Fibroblast of gingiva (primary cell): ENCODE results near the gene WNT7B.
"Not testable (repeated sequence)": the region's sequence is repeated elsewhere in the genome, so short reads cannot be mapped to it uniquely, and the experiment has no call there.

Experiments
- DNase-seq: peaks from one replicate; pipeline ENCODE4 v3.0.0-alpha.2; 2011; ENCODE audit warnings: low read depth

Gene WNT7B

DNA sequence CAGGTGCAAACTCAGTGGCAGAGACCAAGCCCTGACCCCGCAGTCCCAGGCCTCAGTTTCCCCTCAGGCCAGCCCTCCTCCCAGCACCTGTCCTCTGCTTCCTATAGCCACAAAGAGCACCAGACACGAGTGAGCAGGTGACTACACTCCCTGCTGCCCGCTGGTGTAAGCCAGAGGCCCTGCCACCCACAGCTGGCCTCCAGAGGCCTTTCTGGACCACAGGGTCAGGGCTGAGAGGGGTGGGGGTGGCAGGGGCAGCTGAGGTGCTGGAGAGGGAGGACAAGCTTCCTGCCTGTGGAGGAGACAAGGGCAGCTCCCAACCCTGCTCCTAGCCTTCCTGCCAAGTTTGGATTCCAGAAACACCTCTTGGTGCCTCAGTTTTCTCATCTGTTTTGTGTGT lies 31.3 kb upstream of the WNT7B start:
- no peak for DNase-seq

DNA sequence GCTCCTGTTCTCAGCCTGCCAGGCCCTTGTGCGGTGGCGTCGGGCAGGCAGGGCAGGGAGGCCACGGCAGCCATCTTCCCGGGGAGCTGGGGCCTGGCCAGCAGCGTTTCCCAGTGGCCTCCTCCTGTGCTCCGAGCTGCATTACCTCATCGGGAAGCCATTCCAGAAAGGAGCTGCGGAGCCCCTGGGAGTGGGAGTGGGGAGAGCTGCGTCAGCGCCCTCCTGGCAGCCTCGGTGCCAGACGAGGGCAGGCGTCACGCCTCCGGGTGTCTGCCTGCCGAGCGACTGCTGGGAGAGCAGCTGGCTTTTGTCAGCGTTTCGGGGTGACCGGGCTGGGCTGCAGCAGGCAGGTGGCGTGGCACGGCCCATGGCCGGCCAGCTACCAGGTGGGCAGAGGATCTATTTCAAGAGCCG lies 30.9 kb upstream of the WNT7B start:
- peak; percentile 91 for DNase-seq

DNA sequence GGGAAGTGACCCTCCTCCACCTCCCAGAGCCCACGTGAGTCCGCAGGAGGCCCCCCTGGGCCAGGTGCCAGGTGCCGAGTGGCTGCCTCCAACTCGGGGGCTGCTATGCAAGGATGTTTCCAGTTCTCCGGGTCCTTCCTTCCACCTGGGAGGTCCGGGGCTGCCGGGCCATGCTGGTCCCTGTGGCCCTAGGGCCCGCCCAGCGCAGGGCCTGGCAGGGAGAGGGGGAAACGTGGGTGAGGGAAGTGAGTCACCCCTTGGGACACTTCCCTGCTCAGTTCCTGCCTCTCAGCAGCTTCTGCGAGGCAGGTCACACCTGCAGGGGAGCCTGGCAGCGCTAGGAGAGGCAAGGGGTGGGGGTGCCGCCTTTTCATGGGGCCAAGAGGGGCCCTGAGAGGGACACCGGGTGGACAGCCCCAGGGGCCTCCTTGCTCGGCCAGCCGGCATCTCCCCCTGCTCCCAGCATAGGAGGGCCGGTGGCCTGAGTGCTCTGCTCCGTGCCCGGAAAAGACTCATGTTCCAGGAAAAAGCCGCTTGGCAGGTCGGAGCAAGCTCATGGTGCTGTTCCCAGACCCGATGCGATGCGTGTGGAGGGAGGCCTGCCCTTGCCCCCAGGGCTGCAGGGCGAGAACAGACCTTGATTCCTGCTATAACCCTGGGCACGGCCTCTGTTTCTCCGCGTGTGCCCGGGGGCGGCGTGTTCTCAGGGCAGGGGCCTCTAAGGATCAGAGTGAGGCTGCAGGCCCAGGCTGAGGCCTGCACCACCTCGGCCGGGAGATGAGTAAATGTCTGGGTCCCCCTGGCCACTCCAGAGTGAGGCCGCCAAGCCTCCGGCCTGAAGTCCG lies 30.3 kb upstream of the WNT7B start:
- DNase-seq: peak; percentile 73

DNA sequence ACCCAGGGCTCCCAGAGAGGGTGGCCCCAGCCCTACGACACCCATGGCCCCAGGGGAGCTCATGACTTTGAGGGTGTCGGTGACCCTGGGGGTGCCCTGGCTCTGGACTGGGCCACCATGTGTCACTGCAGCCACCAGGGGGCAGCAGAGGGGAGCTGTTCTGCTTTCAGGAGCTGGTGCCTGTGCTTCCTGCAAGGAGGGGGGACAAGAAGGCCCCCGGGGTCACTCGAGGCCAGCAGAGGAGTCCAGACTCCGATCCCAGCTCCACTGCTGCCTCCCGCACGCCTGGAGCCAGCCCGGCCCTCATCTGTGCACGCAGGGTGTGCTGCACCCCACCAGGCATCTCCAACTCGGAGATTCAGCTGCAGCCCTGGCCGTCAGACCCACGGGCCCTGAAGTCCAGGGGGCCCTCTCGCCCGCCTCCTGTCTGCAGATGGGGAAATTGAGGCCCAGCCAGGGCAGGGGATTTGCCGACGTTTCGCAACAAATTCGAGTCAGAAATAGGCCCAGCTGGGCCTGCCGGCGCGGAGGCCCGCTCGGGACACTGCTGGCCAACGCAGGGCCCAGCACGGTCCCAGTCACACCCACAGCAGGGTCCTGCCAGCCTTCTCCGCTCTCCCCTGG lies 29.5 kb upstream of the WNT7B start:
- peak; percentile 92 for DNase-seq

DNA sequence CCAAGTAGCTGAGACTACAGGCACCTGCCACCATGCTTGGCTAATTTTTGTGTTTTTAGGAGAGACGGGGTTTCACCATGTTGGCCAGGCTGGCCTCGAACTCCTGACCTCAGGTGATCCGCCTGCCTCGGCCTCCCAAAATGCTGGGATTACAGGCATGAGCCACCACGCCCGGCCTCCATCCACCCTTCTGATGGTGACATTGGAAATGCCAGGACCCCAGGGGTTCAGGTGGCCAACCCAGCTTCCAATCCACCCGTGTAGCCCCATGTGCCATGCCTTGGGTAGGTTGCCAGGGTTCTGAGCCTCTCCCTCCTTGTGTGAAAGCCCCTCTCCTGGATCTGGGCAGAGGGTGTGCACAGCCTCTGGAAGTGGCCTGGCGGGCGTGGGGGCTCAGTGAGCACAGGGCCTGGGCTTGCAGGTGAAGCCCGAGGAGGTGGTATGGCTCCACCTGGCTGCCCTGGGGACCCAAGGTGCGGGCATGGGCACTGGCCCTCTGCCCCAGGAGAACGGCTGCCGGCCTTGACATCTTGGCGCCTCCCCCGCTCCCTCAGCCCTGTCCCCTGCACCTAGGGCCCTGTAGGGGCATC lies 28.2 kb upstream of the WNT7B start:
- DNase-seq: not testable (repeated sequence)

DNA sequence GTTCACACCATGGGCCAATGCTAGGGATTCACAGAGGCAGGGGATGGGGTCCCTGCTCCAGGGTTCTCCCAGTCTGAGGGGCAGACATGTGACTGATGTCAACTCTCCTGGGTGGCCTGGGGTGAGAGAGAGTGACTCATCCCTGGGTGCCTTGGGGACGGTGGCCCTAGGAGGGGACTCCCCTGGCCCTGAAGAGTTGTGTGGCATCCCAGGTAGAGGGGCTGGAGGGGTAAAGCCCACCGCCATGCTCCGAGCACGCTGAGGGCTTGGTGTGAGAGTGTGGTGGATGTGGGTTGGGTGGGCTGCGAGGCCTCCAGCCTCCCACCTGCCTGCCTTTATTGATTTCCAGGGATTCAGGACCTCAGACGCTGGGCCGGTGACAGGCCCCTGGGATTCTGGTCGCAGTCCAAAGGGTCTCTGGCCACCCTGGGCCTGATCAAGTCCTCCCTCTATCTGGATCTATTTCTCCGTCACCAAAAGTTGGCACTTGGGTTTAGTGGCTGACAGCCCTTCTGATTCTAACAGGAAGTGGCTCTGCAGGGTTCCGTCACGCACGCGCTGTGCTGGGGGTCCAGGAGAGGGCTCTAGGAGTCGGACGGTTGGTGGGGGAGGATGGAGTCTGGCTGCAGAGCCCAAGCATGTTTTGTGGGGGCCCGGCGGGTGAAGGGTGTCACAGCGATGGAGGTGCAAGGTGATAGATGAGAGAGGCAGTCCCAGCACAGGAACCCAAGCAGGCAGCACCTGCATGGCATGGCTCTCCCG lies 27.3 kb upstream of the WNT7B start:
- no peak for DNase-seq

DNA sequence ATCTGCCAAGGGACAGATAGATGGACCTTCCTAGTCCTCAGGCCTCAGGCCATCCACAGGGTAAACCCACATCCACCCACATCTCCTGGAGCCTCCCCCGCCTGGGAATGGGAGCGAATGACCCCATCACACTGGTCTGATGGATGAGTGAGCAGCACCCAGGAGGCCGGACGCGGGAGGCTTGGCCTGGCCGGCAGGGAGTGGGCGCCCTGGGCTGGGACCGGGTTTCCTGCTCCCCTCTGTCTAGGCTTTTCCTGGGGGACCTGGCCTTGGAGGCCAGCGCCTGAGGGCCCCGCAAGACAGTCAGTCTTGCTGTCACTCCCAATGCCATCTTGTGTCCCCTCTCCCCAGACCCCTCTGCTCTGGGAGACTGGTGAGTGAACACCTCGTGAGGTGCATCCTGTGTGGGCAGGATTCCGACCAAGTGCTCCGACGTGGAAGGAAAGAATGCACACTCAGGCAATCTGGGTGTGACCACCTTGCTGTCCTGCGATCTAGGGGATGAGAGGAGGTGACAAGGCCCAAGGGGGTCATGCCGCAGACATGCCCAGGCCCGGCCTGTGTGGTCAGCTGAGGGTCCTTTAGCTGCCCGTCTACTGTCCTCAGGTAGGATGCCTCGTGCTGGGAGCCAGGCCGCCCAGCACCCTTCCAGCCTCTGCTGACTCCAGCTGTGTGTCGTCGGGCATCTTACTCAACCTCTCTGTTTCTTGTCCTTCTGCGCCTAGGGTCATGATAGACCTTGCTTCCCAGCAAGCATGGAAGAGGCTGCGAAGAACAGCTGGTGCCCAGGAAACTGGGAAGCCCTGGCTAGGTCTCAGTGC lies 26.5 kb upstream of the WNT7B start:
- DNase-seq: no peak

DNA sequence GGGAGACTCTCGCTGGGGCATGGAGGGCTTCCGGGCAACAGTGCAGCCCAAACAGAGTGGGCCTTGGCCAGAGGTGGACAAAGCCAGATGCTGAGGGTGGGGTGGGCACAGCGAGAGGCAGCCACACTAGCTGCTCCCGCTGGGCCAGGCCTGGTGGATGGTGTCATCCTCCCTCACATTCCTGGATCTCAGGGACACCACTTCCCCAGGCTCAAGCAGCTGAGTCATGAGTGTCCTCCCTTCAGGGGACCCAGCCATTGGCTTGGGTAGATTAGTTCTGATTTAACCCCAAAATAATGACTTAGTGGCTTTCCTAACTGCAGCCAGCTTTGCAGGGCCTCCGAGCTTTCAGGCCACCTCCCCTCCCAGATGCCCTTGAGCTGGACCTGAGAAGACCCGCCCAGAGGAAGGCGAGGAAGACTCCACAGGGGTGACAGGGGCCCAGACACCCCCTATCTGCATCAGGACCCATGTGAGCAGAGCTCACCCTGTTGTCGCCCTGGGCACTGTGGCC lies 25.9 kb upstream of the WNT7B start:
- peak; percentile 61 for DNase-seq

DNA sequence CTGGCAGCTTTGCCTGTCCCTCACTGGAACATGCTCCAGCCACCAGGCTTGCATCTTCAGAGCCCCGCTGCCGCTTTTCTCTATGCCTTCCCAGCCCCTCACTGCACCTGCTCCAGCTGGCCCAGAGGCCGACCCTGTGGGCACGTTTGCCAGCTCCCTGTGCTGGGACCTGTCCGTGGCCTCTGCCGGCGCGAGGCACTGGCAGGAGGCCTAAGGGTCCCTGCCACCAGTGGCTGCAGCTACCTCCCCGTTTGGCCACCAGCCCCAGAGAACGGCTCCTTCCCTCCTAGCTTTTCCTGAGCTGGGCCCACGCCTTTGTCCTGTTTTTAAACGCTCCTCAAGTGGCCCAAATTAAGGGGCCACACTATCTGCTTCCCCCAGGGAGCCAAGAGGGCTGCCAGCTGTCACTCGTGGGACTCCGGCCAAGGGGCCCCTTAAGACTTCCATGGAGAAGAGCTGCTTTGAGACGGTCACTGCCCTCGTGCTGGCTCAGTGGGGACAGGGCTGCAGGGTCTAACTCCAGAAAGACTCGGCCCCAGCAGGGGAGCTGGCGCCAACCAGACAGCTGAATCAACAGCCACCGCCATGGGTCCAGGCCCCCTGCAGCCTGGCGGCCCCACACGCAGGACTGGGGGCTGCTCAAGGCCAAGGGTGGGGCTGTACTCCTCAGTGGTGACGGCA lies 24.6 kb upstream of the WNT7B start:
- no peak for DNase-seq

DNA sequence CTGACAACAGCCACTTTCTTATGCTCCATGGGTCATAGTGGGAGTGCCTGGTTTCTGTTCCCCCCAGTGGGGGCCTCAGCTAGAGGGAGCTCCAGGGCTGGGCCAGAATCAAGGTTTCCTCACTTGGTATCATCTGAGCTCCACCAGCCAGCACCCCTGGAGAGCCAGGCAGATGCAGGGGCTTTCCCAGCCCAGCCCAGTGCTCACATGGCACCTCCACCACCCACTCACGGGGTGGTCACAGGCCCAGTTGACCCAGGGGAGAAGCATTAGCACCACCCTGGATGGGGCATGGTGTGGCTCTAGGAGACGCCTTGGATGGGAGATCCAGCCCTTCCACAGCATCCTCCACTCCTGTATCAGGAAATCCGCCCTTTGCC lies 24.1 kb upstream of the WNT7B start:
- DNase-seq: no peak

DNA sequence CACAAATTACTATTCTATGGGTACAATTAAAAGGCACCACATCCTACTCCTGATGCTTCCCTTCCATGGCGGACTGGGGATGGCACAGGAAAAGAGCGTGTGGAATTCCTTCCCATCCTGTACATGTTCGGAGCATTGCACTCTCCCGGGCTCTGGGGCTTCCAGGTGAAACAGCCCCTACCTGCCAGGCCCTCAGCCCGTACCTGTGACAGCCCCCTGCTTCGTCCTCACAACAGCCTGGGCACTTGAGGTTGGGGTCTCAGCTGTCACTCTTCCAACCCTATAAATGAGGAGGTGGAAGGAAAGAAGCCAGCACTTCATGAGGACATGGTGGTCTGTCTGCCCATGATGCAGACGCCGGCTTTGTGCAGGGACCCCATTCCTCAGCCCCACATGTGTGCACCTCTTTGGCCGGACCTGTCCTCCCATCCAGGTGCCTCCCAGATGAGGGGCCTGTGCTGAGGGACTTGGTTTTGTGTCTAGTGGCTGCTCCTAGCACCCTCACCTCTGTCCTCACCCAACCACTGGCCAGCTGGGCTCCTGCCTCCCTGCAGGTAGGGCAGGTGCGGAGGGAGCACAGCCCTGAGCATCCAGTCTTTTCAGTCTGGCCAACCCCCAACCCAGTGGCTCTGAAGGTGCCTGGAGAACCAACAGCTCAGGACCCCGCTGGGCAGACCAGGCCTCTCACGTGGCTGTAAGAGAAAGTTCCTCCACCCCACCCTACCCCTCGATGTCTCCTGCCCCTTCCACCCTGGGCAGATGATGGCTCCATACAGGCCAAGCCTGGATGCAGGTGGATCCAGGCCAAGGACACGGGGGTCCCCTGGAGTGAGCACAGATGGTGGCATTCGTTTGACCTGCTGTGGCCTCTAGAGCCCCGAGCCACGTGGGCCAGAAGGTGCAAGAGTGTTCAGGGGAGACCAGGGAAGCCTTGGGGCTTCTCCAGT lies 23.4 kb upstream of the WNT7B start:
- no peak for DNase-seq

DNA sequence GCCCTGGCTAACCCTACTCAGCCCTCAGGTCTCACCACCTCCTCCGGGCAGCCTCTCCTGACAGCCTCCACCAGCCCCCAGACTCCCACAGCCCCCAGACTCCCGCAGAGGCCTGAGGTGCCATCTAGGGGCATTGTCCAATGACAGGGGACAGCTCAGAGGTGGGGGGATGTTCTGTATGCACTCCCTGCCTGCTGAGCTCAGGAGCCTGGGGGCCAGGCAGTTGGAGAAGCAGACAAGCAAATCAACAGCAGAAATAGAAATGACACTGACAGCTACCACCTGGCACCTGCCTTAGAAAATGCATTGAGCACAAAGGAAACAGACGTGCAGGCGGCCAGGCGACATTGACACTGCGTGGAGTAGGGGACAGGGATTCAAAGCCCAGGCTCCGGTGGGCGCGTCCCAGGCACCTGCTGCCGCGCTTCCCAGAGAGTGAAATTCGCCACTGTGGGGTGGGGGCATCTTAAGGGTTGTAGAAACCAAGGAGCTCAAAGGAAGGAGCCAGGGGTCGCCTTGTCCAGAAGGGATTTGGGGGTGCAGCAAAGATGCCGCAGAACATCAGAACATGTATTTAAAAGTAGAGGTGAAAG lies 22.5 kb upstream of the WNT7B start:
- no peak for DNase-seq

DNA sequence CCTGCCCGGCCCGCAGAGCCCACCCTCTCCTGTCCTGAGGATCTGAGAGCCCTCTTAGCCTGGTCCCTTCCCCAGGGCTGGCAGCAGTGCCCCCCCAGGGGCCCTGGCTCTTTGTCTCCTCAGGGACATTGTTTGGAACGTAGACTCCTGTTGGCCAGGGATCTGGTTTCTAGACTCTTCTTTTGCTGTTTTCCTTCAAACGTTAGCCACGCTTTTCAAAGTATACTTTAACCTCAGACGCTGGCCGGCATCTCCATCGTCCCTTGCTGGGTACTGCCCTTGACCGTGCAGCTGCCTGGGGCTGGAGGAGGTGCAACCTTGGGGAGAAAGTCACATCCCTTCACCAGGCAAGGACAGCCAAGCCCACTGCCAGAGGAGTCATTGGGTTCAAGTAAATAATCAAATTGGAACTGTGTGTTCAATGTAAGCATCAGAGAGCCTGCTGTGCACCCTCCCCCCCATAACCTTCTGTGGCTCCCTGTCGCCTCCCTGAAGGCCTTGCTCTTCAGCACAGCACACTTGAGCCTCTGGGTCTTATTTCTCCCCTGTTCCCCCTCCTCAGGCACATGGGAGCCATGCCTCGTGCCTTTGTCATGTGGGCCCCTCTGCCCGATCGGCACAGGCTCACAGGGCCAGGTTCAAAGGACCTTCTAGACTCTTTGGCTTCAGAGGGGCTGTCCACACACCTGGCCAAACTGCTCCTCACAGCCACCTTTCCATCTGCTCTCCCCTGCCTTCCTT lies 21.8 kb upstream of the WNT7B start:
- DNase-seq: no peak

DNA sequence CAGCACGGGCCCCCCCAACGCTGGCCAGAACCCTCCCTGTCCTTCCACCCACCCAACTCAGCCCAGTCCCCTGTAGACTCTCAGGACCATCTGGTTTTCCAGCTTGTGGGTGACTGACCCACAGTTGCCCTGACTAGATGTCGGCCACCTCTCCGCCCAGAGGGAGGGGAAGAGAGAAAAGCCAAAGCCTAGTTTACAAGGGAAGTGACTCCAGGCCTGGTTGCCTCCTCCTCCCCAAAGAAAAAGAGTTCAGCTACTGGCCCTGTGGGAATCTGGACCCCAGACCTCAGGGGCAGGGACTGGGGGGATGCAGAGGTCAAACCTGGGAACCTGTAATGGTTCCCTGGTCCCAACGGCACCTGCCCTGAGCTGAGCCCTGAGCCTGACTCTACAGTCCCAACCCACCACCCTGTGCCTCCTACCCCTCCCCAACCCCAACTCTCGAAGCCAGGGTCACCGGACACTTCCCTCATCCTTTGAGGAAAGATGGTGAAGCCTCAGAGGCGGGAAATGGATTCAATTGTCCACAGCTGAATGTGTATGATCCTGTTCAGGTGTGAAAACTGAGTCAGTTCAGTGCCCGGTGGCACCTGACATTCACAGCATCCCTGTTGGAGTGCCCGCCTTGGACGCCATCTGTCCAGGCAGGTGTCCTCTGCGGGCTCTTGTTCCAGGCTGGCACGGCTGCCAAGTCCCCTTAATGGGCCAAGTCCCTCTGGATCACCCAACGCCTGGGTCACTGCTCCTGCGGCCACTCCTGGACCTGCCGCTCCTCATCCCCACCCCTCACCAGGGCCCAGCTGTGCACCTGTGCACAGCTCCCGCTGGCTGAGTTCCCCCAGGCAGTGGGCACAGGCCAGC lies 21.0 kb upstream of the WNT7B start:
- no peak for DNase-seq

DNA sequence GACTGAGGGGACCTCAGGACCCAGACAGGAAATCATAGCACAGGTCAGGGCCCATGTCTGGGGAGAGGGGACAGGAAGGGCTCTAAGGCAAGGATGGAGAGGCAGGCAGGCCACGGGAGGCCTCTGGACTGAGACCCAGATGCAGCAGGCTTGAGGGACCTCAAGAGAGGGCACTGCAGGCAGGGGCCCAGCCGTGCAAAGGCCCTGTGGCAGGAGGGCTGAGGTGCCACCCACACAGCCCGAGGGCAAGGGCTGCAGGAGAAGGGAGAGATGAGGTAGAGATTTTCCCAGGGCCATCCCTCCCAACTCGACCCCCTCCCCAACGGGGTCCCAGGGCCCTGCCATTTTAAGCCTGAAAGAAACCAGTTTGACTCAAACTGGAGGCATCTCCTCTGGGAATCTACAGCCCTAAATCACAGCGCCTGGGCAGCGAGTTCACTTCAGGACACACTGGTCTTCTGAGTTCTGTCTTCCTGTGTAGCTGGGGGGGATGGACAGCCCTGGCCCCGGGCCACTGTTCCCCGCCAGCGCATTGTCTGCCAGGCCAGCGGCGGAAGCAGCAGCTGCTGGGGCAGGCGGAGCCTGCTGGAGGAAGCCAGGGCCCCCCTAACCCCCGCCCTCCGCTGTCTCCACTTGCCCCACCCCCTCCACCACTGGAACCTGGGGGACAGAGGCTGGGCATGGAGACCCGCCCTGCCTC lies 20.3 kb upstream of the WNT7B start:
- DNase-seq: peak; percentile 98

DNA sequence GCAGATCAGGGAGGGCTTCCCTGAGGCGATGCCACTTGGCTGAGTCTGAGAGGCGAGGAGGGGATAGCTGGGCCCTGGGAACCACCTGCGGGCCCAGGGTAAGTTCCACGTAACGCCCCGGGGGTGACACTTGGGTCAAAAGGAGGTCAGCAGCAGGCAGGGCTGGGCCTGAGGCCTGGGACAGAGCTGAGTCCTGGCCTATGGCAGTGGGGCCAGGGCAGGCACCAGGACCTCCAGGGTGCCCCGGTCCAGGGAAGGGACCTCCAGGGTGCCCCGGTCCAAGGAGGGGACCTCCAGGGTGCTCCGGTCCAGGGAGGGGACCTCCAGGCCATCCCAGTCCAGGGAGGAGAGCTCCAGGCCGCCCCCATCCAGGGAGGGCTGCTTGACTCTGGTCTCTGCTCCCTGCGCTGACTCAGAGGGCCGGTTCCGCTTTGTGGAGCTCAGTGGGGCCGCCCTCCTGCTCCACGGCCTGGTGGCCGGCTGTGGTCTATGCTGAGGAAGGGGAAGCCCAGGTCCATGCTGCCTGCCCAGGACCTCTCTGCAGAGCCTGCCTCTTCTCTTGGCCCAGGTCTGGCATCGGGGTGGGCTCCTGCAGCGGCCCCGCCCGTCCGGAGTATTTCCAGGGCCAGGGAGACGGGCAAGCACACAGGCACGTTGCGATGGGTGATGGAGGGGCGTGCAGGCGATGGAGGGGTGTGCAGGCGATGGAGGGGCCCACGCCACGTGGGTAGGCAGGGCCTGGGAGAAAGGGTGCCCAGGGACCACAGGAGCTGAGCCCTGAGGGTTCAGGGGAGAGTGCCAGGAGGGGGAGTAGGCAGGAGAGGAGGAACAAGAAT lies 19.5 kb upstream of the WNT7B start:
- DNase-seq: peak; percentile 60
